ENCODE results near the gene DHX36.

The DHX36 gene

DNA sequence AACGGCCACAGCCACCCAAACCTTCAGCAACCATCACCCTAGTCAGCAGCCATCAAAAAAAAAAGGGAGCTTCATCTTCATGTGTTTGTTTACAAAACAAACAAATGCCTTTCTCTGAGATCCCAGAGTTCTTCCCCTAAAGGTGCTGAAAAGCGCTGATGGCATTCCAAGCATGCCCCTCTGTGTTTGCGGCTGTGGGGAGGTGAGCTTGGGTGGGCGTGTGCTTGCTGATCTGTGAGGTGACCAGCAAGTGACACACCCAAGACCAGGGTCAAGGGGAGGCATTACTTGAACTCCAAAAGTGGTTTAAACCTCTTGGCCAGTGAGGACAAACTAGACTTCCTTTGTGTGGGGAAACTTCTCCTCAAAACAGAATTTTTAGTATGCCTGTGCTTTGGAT is 81.5 kb downstream of the DHX36 start:
- TF ChIP-seq, protein P1, sequence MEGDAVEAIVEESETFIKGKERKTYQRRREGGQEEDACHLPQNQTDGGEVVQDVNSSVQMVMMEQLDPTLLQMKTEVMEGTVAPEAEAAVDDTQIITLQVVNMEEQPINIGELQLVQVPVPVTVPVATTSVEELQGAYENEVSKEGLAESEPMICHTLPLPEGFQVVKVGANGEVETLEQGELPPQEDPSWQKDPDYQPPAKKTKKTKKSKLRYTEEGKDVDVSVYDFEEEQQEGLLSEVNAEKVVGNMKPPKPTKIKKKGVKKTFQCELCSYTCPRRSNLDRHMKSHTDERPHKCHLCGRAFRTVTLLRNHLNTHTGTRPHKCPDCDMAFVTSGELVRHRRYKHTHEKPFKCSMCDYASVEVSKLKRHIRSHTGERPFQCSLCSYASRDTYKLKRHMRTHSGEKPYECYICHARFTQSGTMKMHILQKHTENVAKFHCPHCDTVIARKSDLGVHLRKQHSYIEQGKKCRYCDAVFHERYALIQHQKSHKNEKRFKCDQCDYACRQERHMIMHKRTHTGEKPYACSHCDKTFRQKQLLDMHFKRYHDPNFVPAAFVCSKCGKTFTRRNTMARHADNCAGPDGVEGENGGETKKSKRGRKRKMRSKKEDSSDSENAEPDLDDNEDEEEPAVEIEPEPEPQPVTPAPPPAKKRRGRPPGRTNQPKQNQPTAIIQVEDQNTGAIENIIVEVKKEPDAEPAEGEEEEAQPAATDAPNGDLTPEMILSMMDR (IDR thresholded peaks at IDR 0.05; ENCODE audit: low read depth, low read length) = no peak
- no peak for DNase-seq (ENCODE audit: extremely low read depth, low read depth)

DNA sequence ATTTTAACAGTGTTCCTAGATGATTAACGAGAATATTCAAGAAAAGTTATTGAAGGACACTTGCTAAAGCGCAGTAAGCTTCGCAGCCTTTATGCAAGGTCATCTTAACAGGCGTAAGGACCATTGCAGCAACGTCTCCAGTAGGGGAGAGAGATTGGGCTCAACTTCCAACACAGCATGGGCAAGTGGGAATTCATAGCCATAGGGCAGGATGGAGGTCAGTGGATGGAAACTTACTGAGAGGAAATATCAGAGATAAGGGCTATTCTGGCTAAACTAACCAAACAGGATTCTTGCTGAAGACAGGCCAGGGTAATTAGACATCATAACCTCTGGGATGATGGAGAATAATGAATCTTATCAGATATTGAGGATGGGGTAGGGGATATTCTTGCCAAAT is 82.8 kb downstream of the DHX36 start:
- DNase-seq (ENCODE audit: extremely low read depth, low read depth) = no peak
- TF ChIP-seq, protein P1 (IDR thresholded peaks at IDR 0.05; ENCODE audit: low read depth, low read length) = no peak

DNA sequence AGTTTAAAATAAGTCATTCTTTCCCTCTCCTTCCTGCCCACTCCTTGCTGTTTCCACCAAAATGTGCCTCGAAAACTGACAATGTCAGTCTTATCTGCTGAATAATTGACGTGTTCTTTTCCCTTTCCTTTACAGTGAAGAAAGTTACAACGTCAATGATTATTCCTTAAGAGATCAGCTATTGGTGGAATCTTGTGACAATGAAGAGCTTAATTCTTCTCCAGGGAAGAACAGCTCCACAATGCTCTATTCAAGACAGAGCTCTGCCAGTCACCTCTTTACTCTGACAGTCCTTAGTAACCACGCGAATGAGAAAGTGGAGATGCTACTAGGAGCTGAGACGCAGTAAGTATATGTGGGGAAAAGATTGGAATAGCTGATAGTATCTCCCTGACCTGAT is 84.1 kb downstream of the DHX36 start:
- TF ChIP-seq, protein P1 (IDR thresholded peaks at IDR 0.05; ENCODE audit: low read depth, low read length) = no peak
- DNase-seq (ENCODE audit: extremely low read depth, low read depth) = no peak

DNA sequence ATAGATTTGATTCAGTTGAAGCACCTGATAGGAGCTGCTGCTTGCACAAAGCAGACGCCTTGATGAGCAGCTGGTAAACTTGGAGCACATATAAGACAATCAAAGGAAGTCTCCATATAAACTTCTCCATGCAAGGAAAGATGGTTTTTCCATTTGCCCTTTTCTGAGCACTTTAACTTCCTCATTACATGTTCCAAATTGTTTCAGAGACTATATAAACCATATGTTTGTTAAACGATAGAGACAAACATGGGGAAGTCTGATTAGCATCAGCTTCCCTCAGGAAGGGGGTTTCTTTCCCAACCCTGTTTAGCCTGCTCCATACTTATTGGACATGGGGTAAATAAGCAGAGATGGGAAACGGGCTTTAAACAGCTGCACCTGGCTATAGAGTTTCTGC is 88.0 kb downstream of the DHX36 start:
- DNase-seq (ENCODE audit: extremely low read depth, low read depth) = no peak
- TF ChIP-seq, protein P1 (IDR thresholded peaks at IDR 0.05; ENCODE audit: low read depth, low read length) = no peak

DNA sequence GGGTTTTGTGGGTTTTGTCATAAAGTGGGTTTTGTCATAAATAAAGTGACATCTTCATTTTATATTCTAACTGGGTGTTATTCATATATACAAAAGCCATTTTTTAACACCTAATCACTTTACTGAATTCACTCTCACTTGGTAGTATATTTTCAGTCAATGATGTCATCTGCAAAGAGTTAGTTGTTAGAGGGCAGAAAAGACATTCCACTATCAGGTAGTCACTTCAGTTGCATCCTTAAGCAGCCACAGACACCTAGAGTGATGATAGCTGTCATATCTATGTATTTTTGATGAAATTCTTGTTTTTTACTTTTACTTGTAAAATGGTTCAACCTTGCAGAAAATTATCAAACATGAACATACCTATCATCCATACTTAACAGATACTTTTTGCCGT is 89.0 kb downstream of the DHX36 start:
- DNase-seq (ENCODE audit: extremely low read depth, low read depth) = no peak
- TF ChIP-seq, protein P1 (IDR thresholded peaks at IDR 0.05; ENCODE audit: low read depth, low read length) = no peak

DNA sequence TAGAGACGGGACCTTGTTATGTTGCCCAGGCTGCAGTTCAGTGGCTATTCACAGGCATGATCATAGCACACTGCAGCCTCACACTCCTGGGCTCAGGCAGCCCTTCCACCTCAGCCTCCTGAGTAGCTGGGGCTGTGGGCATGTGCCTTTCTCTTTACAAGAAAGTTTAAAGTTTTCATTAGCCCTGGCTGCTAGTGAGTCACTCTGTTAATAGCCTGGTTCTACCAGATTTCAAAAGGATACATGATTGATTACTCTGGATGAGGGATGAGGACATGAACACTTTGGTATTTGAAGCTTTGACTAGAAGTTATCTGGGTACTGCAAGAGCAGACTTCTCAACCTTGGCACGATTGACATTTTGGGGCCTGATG is 95.1 kb downstream of the DHX36 start:
- DNase-seq (ENCODE audit: extremely low read depth, low read depth) = no peak
- TF ChIP-seq, protein P1 (IDR thresholded peaks at IDR 0.05; ENCODE audit: low read depth, low read length) = no peak

DNA sequence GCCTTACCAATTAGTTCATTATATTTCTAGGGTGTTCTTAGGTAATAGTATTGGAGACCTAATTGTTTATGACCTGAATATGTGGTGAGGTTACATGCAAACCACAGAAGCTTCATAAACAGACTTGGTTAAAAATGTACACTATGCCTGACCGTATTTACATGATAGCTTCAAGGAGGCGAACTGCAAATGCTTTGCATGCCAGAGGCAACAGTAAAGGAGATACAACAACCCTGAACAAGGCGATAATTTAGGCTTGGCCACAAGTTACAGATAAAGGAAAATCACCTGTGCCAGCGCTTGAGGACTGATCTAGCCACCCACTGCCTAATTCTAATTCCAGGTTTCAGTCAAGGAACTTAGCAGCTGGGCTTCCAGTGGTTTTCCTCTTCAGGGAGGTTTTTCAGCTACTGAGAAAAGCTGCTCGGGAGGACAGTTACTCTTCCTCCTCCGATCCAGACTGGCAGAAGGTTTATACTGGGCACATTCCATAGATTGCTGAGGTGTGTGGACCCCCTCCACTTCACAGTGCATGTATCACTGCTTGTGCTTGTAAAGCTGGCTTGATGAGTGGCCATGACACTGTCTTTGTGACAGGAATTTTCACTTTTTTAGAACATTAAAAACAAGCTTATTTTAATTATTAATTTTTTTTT is 95.6 kb downstream of the DHX36 start:
- DNase-seq (ENCODE audit: extremely low read depth, low read depth) = no peak
- TF ChIP-seq, protein P1 (IDR thresholded peaks at IDR 0.05; ENCODE audit: low read depth, low read length) = no peak

All from AG09319 (cell line).